ENCODE results near the gene KANSL1. TPM values are rescaled to one million over a fixed set of nuclear protein-coding genes. Genes with fewer than 3 reads are reported as not detected.

KANSL1 gene
- total and polyA plus RNA-seq, 2 experiments from 2014 or later: 37.3 to 84.3 TPM

GRCh38 chr17:46080118-46081017 lies 112.9 kb downstream of the KANSL1 start:
- no peaks in the 10 kb centered on the region for H3K36me3 ChIP-seq (replicated peaks; ENCODE audit: insufficient read depth, low read depth)
- TF ChIP-seq CTCF (IDR thresholded peaks at IDR 0.05; ENCODE audit: poor library complexity) (no peak), EZH2 (IDR thresholded peaks at IDR 0.05; ENCODE audit: borderline replicate concordance) (no peak), EZH2phosphoT487 (IDR thresholded peaks at IDR 0.05; ENCODE audit: low read depth, severe bottlenecking, unreplicated experiment) (no peak)
- H3K9me2 ChIP-seq (replicated peaks; ENCODE audit: insufficient read depth): no peaks in the 10 kb centered on the region
- DNase-seq (ENCODE audit: low spot score): no peak
- no peaks in the 10 kb centered on the region for H3K27me3 ChIP-seq
- no peak overlapping the region for H3K27ac ChIP-seq
- no peak overlapping the region for H3K4me3 ChIP-seq
- no peak overlapping the region for H3K4me2 ChIP-seq
- H2AFZ ChIP-seq: no peak overlapping the region
- H3K4me1 ChIP-seq (ENCODE audit: insufficient read depth): no peaks in the 10 kb centered on the region
- H4K20me1 ChIP-seq (ENCODE audit: insufficient read depth, poor library complexity, severe bottlenecking): peaks cover 44% of the 10 kb centered on the region
- peaks cover 93% of the 10 kb centered on the region for H3K79me2 ChIP-seq
- no peaks in the 10 kb centered on the region for H3K9me3 ChIP-seq (ENCODE audit: low read depth)
- WGBS (ENCODE audit: low lambda C conversion rate, missing lambda C conversion rate): 97% methylated on average over 6 of the region's 6 CpGs

GRCh38 chr17:46078675-46079074 lies 114.6 kb downstream of the KANSL1 start:
- Histone ChIP-seq H3K4me1 (ENCODE audit: insufficient read depth) (no peaks in the 10 kb centered on the region), H3K79me2 (peaks cover 90% of the 10 kb centered on the region), H3K27me3 (no peaks in the 10 kb centered on the region), H3K4me2 (no peak overlapping the region), H4K20me1 (ENCODE audit: insufficient read depth, poor library complexity, severe bottlenecking) (peaks cover 45% of the 10 kb centered on the region), H3K4me3 (no peak overlapping the region), H3K27ac (no peak overlapping the region), H3K9me3 (ENCODE audit: low read depth) (no peaks in the 10 kb centered on the region), H3K9me2 (replicated peaks; ENCODE audit: insufficient read depth) (no peaks in the 10 kb centered on the region), H3K36me3 (replicated peaks; ENCODE audit: insufficient read depth, low read depth) (no peaks in the 10 kb centered on the region), H2AFZ (no peak overlapping the region)
- 47% methylated on average over 4 of the region's 4 CpGs for WGBS (ENCODE audit: low lambda C conversion rate, missing lambda C conversion rate)
- DNase-seq (ENCODE audit: low spot score): no peak
- no peak for TF ChIP-seq EZH2 (IDR thresholded peaks at IDR 0.05; ENCODE audit: borderline replicate concordance)
- TF ChIP-seq CTCF (IDR thresholded peaks at IDR 0.05; ENCODE audit: poor library complexity): no peak
- no peak for TF ChIP-seq EZH2phosphoT487 (IDR thresholded peaks at IDR 0.05; ENCODE audit: low read depth, severe bottlenecking, unreplicated experiment)

- H3K4me1 ChIP-seq (ENCODE audit: insufficient read depth): peaks cover 11% of the 10 kb centered on the region
Observed at GRCh38 chr17:46074540-46074939, 118.7 kb downstream of the KANSL1 start.

More at GRCh38 chr17:46074540-46074939, 118.7 kb downstream of the KANSL1 start:
- TF ChIP-seq EZH2 (IDR thresholded peaks at IDR 0.05; ENCODE audit: borderline replicate concordance) (no peak), CTCF (IDR thresholded peaks at IDR 0.05; ENCODE audit: poor library complexity) (no peak), EZH2phosphoT487 (IDR thresholded peaks at IDR 0.05; ENCODE audit: low read depth, severe bottlenecking, unreplicated experiment) (no peak)
- Histone ChIP-seq H3K4me3 (no peak overlapping the region), H2AFZ (no peak overlapping the region), H3K9me2 (replicated peaks; ENCODE audit: insufficient read depth) (no peaks in the 10 kb centered on the region), H3K4me2 (no peak overlapping the region), H4K20me1 (ENCODE audit: insufficient read depth, poor library complexity, severe bottlenecking) (peaks cover 53% of the 10 kb centered on the region), H3K27ac (no peak overlapping the region), H3K9me3 (ENCODE audit: low read depth) (no peaks in the 10 kb centered on the region), H3K79me2 (peaks cover 91% of the 10 kb centered on the region), H3K36me3 (replicated peaks; ENCODE audit: insufficient read depth, low read depth) (no peaks in the 10 kb centered on the region), H3K27me3 (no peaks in the 10 kb centered on the region)
- DNase-seq (ENCODE audit: low spot score): no peak
- 100% methylated on average over 1 of the region's 1 CpG for WGBS (ENCODE audit: low lambda C conversion rate, missing lambda C conversion rate)

Measured in hepatocyte (in vitro differentiated cells).